Activated naive CD8-positive, alpha-beta T cell treated with anti-CD3 and anti-CD28 coated beads, Interleukin-2, amount 50 U/mL, for 16 hours (primary cell): Measurements from ENCODE around the gene MYH11.
"Not testable (repeated sequence)": the region's sequence is repeated elsewhere in the genome, so short reads cannot be mapped to it uniquely, and the experiment has no call there.

Experiments
- DNase-seq: peaks from one replicate; pipeline ENCODE4 v3.0.0-alpha.2; 2020; ENCODE audit warnings: low read depth, low spot score

The MYH11 gene

DNA sequence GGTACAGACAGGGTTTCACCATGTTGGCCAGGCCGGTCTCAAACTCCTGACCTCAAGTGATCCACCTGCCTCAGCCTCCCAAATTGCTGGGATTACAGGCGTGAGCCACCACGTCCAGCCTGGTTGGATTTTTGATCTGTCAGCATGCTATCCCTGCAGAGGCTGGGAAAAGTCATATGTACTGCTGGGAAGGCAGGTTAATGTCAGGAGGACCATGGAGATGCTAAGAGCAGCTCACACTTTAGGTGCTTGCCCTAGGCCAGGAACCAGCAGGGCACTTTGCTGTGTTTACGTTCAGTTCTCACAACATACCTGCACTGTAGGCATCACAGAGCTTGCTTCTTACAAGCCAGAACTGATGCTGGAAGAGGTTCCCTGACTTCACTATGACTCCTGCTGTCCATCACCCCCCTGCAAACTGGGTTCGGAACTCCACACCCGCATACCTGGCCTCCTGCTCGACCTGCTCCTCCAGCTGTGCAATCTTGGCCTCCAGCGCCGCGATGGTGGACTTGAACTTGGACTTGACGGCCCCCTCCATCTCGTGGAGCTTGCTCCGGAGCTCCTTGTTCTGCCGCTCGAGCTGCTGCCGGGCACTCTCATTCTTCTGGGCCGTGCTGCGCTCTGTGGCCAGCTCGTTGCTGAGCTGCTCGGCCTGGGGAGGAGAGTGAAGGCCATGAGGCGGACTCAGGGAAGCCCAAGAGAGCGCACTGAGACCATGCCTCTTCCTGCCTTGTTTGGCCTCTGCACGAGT, 140.0 kb downstream of the MYH11 start:
- no peak for DNase-seq

DNA sequence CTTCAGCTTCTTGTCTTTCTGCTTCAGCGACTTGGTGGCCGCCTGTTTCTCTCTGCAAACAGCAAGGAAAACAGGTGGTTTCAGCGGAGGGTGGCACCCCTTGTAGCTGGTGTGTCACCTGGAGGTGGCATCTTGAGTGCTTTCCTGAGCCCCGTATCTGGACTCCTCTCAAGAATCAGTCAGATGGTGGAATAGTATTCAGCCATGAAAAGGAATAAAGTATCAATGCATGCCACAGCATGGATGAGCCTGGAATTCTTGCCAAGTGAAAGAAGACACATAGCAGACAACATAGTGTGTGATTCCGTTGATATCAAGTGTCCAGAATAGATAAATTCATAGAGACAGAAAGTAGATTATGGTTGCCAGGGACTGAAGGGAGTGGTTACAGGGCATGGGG, 141.6 kb downstream of the MYH11 start:
- no peak for DNase-seq

DNA sequence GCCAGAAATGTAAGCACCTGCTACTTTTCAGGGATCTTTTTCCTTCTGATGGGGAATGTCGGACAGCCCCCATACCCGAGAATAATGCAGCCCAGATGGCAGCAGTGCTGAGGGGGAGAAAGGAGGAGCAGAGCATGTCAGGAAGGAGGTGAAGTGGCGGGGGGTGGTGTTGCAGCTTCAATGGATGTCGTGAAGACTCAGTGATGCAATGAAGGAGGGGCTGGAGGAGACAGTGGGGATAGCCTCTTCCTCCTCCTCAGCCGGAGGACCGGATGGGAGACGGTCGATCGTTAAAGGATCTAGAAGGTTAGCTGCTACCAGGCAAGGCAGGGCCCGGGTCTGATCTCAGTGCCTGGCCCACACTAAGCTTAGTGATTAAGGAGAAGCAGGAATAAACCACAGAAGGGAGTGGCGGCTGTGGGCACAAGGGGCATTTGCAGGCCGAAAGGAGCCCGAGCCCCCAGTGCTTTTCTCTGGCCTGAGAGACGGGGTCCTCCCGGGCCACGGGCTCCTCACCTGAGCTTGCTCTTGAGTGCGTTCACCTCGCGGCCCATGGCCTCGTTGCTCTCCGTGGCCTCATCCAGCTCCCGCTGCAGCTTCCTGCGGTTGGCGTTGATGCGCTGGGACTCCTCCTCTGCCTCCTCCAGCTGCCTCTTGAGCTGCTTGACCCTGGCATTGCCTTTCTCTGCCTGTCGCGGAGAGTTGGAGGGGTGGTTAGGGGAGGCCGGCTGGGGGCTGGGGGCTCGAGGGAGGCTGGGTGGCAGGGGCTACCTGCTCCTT, 142.2 kb downstream of the MYH11 start:
- DNase-seq: no peak

GRCh38 chr16:15708997-15709396, 147.8 kb downstream of the MYH11 start:
- DNase-seq: no peak

DNA sequence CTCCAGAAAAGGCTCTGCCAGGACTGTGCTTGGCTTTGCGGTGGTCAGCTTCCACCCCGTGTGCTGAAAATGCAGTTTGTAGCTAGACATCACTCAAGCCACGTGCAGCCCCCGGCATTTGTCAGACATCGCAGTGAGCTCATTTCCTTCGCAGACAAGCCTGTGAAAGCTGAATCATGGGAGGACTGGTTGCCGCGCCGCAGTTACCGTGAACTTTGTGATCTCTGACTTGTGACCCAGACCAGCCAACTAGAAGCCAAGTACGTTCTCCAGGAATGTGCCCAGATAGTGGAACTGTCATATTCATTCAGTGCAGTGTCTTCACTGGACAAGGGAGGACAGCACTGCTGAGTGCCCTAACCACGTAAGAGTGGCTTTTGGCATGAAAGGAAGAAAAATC, 148.7 kb downstream of the MYH11 start:
- no peak for DNase-seq

DNA sequence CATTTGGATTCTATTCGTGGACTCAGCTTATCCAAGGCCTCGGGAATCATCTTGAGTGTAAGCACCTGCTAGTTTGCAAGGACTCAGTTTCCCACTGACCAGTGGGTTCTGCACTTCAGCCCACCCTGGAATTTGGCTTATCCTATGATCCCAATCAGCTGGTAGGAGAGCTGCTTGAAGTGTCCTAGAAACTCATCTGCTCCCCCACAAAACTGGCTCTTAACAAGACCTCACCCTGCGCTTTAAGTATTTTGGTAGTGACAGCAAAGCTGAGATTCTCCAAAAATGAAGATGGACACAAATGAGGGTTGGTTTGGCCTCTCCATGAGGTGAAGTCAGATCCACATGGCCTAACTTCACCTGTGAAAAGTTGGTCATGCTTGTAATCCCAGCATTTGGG, 149.5 kb downstream of the MYH11 start:
- no peak for DNase-seq

GRCh38 chr16:15705064-15705565, 151.7 kb downstream of the MYH11 start:
- DNase-seq: no peak

GRCh38 chr16:15704545-15704987, 152.3 kb downstream of the MYH11 start:
- DNase-seq: peak; percentile 41

GRCh38 chr16:15703029-15703736, 153.6 kb downstream of the MYH11 start:
- no peak for DNase-seq

- no peak for DNase-seq
Observed at GRCh38 chr16:15701975-15702970, 154.6 kb downstream of the MYH11 start.

- no peak for DNase-seq
Observed at GRCh38 chr16:15701367-15701766, 155.5 kb downstream of the MYH11 start.

DNA sequence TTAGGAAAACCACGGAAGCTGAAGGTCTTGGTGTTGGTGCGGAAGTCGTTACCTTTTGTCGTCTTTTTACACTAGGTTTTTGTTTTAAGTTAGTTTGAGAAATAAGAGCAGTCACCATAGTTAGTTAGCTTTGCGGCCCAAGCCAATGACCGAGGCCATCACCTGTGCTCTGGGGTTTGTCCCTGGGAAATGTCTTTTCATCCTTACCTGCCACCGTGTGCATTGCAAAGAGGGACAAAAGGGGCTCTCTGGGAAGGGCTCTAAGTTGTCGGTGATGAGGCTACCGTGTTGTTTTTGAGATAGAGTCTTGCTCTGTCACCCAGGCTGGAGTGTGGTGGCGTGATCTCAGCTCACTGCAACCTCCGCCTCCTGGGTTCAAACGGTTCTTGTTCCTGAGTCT, 157.0 kb downstream of the MYH11 start:
- no peak for DNase-seq

- DNase-seq: no peak
Observed at GRCh38 chr16:15694499-15694898, 162.3 kb downstream of the MYH11 start.

- DNase-seq: not testable (repeated sequence)
Observed at GRCh38 chr16:15692508-15692907, 164.3 kb downstream of the MYH11 start.

- no peak for DNase-seq
Observed at GRCh38 chr16:15691046-15691445, 165.8 kb downstream of the MYH11 start.

GRCh38 chr16:15690296-15690695, 166.5 kb downstream of the MYH11 start:
- no peak for DNase-seq

DNA sequence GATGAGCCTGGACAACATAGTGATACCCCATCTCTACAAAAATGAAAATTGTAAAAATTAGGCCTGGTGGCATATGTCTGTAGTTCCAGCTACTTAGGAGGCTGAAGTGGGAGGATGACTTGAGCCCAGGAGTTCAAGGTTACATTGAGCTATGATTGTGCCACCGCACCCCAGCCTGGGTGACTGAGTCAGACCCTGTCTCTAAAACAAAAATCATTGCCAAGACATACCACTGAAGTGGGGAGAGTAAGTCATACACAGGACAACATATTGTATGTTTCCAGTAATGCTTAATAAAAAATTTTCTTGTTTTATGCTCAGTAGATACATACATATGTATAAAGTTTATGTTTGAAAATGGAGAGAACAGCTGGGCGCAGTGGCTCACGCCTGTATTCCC, 167.5 kb downstream of the MYH11 start:
- DNase-seq: no peak

DNA sequence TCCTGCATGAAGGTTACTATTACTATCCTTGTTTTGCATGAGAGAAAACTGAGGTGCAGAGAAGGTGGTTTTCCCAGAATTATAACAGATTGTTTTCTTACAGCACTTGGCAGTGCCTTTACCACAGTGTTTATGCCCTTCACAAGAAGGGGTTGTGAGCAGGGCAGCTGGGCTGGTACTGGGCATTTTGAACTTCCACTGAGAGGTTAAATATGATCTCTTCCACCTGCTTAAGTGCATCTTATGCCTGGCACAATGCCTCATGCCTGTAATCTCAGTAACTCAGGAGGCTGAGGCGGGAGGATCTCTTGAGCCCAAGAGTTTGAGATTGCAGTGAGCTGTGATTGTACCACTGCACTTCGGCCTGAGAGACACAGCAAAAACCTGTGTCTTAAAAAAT, 170.5 kb downstream of the MYH11 start:
- DNase-seq: no peak

DNA sequence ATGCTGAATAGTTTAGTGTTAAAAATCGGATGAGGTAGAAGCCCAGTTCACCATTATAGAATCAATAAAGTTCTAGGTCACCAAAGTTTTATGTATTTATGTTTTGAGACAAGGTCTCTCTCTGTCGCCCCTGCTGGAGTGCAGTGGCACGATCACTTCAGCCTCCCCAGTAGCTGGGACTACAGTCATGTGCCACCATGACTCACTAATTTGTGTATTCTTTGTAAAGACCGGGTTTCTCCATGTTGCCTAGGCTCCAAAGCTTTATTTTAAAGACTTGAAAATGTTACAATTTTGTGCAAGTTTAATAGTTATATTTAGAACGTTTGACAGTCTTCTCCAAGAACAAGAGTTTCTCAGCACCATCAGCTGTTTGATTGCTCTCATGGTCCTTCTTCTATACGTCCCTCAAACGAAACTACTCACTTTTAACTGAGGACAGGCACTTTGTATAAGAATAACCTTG, 174.7 kb downstream of the MYH11 start:
- DNase-seq: no peak

DNA sequence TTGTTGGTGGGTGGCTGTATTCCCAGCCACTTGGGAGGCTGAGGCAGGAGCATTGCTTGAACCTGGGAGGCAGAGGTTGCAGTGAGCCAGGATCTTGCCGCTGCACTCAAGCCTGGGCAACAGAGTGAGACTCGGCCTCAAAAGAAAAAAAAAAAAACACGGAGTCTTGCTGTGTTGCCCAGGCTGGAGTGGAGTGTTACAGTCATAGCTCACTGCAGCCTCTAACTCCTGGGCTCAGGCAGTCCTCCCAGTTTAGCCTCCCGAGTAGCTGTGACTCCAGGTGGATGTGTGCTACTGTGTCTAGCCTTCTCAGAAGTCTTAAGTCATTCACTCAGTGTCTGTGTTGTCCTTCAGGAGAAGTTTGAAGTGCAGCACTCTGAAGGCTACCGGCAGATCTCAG, 179.4 kb downstream of the MYH11 start:
- no peak for DNase-seq

DNA sequence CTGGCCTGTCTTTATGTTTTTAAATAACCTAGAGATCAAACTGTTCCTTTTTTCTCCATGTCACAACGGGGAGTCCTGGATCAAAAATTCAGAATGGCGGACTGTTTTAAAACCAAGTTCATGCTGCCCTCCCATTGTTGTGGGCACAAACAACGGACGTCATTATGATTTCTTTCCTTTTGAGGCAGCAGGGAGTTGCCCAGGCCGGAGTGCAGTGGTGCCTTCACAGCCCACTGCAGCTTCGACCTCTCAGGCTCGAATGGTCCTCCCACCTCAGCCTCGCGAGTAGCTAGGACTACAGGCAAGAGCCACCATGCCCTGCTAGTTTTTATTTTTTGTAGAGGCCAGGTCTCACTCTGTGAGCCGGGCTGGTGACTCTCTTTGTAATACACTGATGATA, 180.3 kb downstream of the MYH11 start:
- DNase-seq: no peak
